Activated naive CD4-positive, alpha-beta T cell treated with anti-CD3 and anti-CD28 coated beads for 36 hours (primary cell): ENCODE results near the gene KNG1. TPM values are rescaled to one million over a fixed set of nuclear protein-coding genes. Genes with fewer than 3 reads are reported as not detected.

Experiments
- CTCF ChIA-PET: fragments of 350-600 bp; sonication (Branson Sonifier 250); formaldehyde crosslinking; loops from one replicate; lab custom pipeline; 2021; ENCODE audit warnings: antibody characterized with exemption; lab: Charles Lee
- DNase-seq: peaks from one replicate; pipeline ENCODE4 v3.0.0-alpha.2; 2020
- H3K27ac Mint-ChIP-seq: one replicate; pipeline ENCODE4 v1.8.0; 2021; ENCODE audit warnings: mild to moderate bottlenecking, mixed read lengths
- H3K27me3 Mint-ChIP-seq: one replicate; pipeline ENCODE4 v1.8.0; 2021; ENCODE audit warnings: low read depth, mixed read lengths
- H3K36me3 Mint-ChIP-seq: one replicate; pipeline ENCODE4 v1.8.0; 2021; ENCODE audit warnings: low read depth, mixed read lengths
- H3K4me1 Mint-ChIP-seq: one replicate; pipeline ENCODE4 v1.8.0; 2021; ENCODE audit warnings: low read depth, mixed read lengths
- H3K4me3 Mint-ChIP-seq: one replicate; pipeline ENCODE4 v1.8.0; 2021; ENCODE audit warnings: mild to moderate bottlenecking, moderate library complexity, mixed read lengths
- H3K9me3 Mint-ChIP-seq: one replicate; pipeline ENCODE4 v1.8.0; 2021; ENCODE audit warnings: mixed read lengths
- intact Hi-C: fragments of 100-400 bp; cut with micrococcal nuclease; formaldehyde crosslinking; loops from one replicate; pipeline ENCODE4 v1.15.1; 2023
- total RNA-seq, 2 experiments: library from RNA; stranded (reverse); gene quantifications; one replicate each; pipeline ENCODE4 v1.2.3, GENCODE V29; 2021

KNG1 gene
- total RNA-seq, 2 experiments from 2014 or later, result not detected

DNA sequence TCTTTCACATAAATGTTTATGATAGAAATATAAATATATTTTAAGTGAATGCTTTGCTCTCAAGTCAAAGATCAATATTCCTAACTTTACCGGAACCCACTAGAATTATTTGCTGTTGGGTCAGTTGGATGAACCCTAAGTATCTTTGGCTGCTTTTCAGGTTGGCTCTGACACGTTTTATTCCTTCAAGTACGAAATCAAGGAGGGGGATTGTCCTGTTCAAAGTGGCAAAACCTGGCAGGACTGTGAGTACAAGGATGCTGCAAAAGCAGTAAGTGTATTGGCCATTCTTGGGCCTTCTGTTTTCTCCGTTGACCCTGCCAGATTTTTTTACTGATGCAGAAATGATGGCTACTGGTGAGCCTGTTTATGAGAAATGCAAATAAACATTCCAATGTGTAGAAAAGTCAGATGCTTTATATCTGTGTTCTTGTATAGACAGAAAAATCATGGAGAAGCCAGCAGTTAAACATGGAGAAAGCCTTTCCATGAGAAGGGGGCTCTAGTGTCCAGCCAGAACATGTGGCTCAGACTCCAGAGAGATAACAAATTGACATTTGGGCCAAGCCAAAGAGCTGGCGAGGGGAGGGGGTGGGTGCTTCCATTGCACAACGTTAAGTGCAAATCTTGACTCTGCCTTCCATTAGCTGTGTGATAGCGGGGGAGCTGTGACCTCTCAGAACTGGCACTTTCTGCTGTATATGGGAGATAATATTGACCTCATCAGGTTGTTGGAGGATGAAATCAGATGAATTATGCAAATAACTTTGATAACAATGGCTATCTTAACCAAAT lies 3.0 kb downstream of the KNG1 start:
- Mint-ChIP-seq H3K4me3 (no peak overlapping the region), H3K27me3 (no peaks in the 10 kb centered on the region), H3K4me1 (no peaks in the 10 kb centered on the region), H3K36me3 (no peaks in the 10 kb centered on the region), H3K9me3 (no peaks in the 10 kb centered on the region), H3K27ac (no peak overlapping the region)
- intact Hi-C loops, result no loop called here
- DNase-seq, result no peak
- CTCF ChIA-PET, result no interaction called here

DNA sequence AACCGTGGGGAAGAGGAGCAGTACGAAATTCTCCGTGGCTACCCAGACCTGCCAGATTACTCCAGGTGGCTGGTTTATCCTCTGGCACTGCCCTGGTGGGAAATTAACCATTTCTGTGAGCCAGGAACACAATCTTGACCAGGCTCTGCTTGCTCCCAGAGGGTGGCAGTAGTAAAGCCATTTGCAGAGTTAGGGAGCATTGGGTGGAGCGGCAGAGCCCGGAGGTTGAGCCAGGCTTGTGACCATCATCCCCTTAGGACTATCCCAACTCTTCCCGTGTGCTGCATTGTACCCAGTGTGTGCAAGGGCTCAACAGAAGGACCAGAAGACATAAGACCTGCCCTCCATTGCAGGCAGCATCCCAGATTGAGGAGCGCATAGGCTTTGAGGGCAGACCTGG lies 5.3 kb downstream of the KNG1 start:
- Mint-ChIP-seq H3K9me3 (no peaks in the 10 kb centered on the region), H3K4me1 (no peaks in the 10 kb centered on the region), H3K27ac (no peak overlapping the region), H3K36me3 (no peaks in the 10 kb centered on the region), H3K27me3 (no peaks in the 10 kb centered on the region), H3K4me3 (no peak overlapping the region)
- intact Hi-C loops, result no loop called here
- peak; percentile 9 for DNase-seq
- CTCF ChIA-PET, result no interaction called here

DNA sequence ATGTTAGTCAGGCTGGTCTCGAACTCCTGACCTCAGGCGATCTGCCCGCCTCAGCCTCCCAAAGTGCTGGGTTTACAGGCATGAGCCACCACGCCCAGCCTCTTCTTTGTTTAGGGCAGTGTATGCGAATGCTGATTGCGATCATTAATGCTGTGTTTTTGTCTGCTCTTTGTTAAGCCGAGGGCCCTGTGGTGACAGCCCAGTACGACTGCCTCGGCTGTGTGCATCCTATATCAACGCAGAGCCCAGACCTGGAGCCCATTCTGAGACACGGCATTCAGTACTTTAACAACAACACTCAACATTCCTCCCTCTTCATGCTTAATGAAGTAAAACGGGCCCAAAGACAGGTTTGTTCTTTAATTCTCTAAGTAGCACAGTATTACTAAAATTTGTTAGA lies 7.8 kb downstream of the KNG1 start:
- H3K9me3 Mint-ChIP-seq, result no peaks in the 10 kb centered on the region
- H3K4me3 Mint-ChIP-seq, result no peak overlapping the region
- H3K4me1 Mint-ChIP-seq, result no peaks in the 10 kb centered on the region
- intact Hi-C loops, result no loop called here
- no peak for DNase-seq
- H3K27ac Mint-ChIP-seq, result no peak overlapping the region
- no peaks in the 10 kb centered on the region for H3K27me3 Mint-ChIP-seq
- CTCF ChIA-PET, result interaction anchor here (0.7 to 1.2 kb wide), 2 partner anchors 19 to 439 kb away, joined by 3 read pairs; no protein-coding TSS in a partner anchor
- H3K36me3 Mint-ChIP-seq, result no peaks in the 10 kb centered on the region

DNA sequence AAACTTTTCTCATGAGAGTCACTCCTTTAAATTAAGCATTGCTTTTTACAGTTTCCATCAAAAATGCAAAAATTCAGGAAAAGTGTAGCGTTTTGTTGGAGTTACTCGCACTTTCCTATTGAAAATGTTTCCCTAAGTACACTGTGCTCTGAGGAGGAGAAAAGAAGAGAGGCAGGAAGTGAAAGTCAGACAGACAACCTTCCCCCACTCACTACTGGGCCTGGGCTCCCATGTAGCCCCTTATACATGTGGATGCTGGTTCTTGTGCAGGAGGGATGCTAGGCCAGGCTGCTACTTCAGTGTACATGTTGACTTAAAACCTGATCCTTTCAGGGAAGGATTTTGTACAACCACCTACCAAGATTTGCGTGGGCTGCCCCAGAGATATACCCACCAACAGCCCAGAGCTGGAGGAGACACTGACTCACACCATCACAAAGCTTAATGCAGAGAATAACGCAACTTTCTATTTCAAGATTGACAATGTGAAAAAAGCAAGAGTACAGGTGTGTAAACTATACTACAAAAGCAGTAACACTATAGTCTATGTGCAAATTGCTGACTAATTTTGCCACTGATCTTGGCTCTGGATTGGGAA lies 15.1 kb downstream of the KNG1 start:
- Mint-ChIP-seq H3K4me1 (peaks cover 7% of the 10 kb centered on the region), H3K27ac (no peak overlapping the region), H3K4me3 (no peak overlapping the region), H3K9me3 (no peaks in the 10 kb centered on the region), H3K36me3 (no peaks in the 10 kb centered on the region), H3K27me3 (no peaks in the 10 kb centered on the region)
- CTCF ChIA-PET, result no interaction called here
- intact Hi-C loops, result no loop called here
- peak; percentile 31 for DNase-seq

DNA sequence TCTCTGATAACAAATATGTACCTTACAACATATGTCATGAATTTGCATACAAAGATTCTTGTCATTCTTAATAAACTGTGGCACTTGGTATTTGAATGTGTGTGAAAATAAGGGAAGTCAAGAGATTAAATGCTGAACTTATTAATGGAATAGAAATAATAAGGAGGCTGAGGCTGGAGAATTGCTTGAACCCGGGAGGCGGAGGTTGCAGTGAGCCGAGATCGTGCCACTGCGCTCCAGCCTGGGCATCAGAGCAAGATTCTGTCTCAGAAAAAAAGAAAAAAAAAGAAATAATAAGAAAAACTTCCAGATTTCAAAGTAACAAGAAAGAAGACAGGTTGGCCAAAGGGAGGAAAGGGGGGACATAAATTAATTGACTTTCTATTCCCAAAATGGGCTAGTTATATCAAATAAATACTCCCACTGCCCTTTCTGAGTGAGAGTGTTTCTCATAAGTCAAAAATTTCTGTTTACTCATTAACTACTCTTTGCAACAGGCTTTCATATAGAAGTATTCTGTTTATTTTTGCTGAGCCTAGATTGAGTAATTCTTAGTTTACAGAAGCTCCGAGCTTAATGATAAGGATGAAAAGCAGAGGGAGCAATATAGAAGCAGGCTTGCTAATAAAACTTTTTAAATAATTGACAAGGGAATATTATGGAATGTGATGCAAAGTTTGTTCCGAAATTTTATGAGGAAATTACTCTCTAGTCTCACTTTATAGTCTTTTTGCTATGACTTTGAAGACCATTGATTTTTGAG lies 25.6 kb downstream of the KNG1 start:
- DNase-seq, result no peak
- no peaks in the 10 kb centered on the region for H3K27me3 Mint-ChIP-seq
- CTCF ChIA-PET, result interaction anchor here (0.6 kb wide), 1 partner anchor 651 kb away, joined by 3 read pairs; no protein-coding TSS in a partner anchor
- H3K4me3 Mint-ChIP-seq, result no peak overlapping the region
- H3K9me3 Mint-ChIP-seq, result no peaks in the 10 kb centered on the region
- H3K36me3 Mint-ChIP-seq, result peaks cover 4% of the 10 kb centered on the region
- intact Hi-C loops, result no loop called here
- no peak overlapping the region for H3K27ac Mint-ChIP-seq
- H3K4me1 Mint-ChIP-seq, result peaks cover 3% of the 10 kb centered on the region

DNA sequence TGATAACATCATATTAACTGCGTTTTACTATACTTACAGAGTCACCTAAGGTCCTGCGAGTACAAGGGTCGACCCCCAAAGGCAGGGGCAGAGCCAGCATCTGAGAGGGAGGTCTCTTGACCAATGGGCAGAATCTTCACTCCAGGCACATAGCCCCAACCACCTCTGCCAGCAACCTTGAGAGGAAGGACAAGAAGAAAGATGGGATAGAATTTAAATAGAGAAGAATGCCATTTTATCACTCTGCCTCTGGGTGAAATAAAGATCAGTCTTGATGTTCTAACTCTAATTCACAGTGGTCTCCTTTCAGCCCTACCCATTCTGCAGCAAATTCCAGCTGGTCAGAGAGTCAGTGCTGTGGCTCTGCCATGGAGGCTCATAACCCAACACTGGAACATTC lies 26.5 kb downstream of the KNG1 start:
- no peak for DNase-seq
- CTCF ChIA-PET, result interaction anchor here (0.6 kb wide), 1 partner anchor 651 kb away, joined by 3 read pairs; no protein-coding TSS in a partner anchor
- intact Hi-C loops, result no loop called here
- no peak overlapping the region for H3K4me3 Mint-ChIP-seq
- H3K27me3 Mint-ChIP-seq, result no peaks in the 10 kb centered on the region
- peaks cover 4% of the 10 kb centered on the region for H3K36me3 Mint-ChIP-seq
- H3K27ac Mint-ChIP-seq, result no peak overlapping the region
- H3K4me1 Mint-ChIP-seq, result peaks cover 3% of the 10 kb centered on the region
- H3K9me3 Mint-ChIP-seq, result no peaks in the 10 kb centered on the region

DNA sequence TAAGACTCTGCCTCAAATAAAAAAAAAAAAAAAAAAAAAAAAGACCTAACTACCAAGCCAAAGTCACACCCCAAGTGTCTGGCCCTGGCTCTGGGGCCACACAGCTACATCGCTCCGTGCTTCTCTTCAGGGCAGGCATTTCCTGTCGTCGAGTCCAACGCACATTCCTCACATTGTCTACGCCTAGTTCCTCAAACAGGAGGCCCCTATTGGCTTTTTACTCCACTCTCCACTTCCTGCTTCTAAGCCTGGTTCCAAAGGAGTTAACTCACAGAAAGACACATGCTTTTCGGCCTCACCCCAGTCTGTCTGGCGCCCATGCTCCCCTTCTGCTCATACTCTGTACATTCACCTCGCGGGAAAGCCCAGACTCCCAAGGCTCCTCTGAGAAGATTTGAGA lies 28.8 kb downstream of the KNG1 start:
- Mint-ChIP-seq H3K27ac (peak overlapping the region; percentile 54), H3K36me3 (peaks cover 4% of the 10 kb centered on the region), H3K9me3 (no peaks in the 10 kb centered on the region), H3K4me3 (no peak overlapping the region), H3K27me3 (no peaks in the 10 kb centered on the region), H3K4me1 (peaks cover 3% of the 10 kb centered on the region)
- CTCF ChIA-PET, result no interaction called here
- peak; percentile 11 for DNase-seq
- intact Hi-C loops, result no loop called here

DNA sequence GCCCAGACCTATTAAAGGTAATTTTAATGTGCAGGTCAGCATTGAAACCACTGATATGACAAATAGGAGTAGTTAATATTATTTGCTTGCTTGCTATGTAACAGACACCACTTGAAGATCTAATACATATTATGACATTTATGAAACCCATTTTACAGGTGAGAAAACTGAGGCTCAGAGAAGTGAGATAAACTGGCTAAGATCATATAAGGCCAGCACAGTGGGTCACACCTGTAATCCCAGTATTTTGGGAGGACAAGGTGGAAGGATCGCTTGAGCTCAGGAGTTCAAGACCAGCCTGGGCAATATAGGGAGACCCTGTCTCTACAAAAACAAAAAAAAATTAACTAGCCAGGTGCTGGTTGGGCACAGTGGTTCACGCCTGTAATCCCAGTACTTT lies 33.2 kb downstream of the KNG1 start:
- Mint-ChIP-seq H3K4me1 (peaks cover 15% of the 10 kb centered on the region), H3K4me3 (no peak overlapping the region), H3K27me3 (no peaks in the 10 kb centered on the region), H3K9me3 (no peaks in the 10 kb centered on the region), H3K36me3 (no peaks in the 10 kb centered on the region), H3K27ac (no peak overlapping the region)
- CTCF ChIA-PET, result interaction anchor here (0.6 kb wide), 1 partner anchor 36 kb away, joined by 4 read pairs; no protein-coding TSS in a partner anchor
- intact Hi-C loops, result no loop called here
- no peak for DNase-seq

DNA sequence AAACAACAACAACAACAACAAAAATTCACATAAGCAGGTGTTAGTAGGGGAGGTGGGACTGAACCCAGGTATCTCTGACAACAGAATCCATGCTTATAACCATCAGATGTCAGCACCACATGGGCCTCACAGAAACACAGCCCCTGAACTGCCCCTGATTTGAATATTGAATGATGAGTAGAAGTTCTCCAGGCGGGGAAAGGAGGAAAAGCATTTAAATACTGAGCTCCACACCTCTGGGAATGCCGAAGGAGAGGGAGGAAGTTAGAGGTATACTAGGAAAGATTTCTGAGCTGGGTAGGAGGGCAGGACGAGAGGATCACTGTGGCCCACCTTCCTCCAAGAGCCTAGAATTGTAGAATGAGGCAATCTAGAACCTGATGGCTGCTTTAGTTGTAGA lies 34.3 kb downstream of the KNG1 start:
- Mint-ChIP-seq H3K36me3 (no peaks in the 10 kb centered on the region), H3K9me3 (no peaks in the 10 kb centered on the region), H3K27ac (no peak overlapping the region), H3K4me3 (no peak overlapping the region), H3K4me1 (peaks cover 12% of the 10 kb centered on the region), H3K27me3 (no peaks in the 10 kb centered on the region)
- CTCF ChIA-PET, result interaction anchor here (1.5 kb wide), 1 partner anchor 134 kb away, joined by 7 read pairs; no protein-coding TSS in a partner anchor
- no peak for DNase-seq
- intact Hi-C loops, result no loop called here

DNA sequence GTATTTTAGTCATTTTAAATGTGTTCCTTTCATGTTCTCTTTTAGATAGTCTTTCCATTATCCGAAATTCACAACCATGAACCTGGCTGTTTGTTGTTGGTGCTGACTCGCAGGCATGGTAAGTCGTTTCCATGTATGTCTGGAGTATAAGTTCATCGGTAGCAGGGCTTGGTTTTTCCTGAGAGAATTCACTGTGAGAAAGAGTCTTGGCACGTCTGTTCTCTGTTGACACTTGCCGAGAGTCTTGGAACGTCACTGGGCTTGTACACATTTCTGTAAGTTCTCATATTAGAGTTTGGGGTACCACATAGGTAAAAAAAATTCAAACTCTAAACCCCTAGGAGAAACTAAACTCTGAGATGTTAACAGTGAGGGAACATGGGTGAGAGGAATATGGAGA lies 36.8 kb downstream of the KNG1 start:
- H3K4me1 Mint-ChIP-seq, result peaks cover 12% of the 10 kb centered on the region
- H3K27me3 Mint-ChIP-seq, result no peaks in the 10 kb centered on the region
- no peak overlapping the region for H3K27ac Mint-ChIP-seq
- H3K9me3 Mint-ChIP-seq, result no peaks in the 10 kb centered on the region
- intact Hi-C loops, result no loop called here
- CTCF ChIA-PET, result interaction anchor here (1.5 kb wide), 1 partner anchor 137 kb away, joined by 5 read pairs; no protein-coding TSS in a partner anchor
- no peak for DNase-seq
- H3K36me3 Mint-ChIP-seq, result no peaks in the 10 kb centered on the region
- H3K4me3 Mint-ChIP-seq, result no peak overlapping the region

DNA sequence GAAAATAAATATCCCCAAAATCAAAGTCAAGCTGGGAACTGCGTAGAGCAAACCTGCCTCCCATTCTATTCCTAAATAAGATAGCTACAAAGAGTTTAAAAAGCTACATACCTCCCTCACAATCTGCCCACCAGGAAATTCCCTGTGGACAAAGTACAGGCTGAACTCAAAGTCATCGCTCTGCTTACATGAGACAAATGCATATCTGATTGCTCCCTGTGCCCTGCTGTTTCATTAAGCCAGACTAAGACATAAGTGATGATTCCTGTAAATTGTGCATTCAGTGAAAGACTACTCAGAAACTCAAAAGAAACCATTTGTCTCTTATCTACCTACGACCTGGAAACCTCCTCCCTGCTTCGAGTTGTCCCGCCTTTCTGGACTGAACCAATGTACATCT lies 37.7 kb downstream of the KNG1 start:
- Mint-ChIP-seq H3K36me3 (no peaks in the 10 kb centered on the region), H3K27me3 (no peaks in the 10 kb centered on the region), H3K9me3 (no peaks in the 10 kb centered on the region), H3K27ac (no peak overlapping the region), H3K4me3 (no peak overlapping the region), H3K4me1 (peaks cover 12% of the 10 kb centered on the region)
- CTCF ChIA-PET, result interaction anchor here (0.6 to 1.5 kb wide), 2 partner anchors 138 to 463 kb away, joined by 3 to 5 read pairs; no protein-coding TSS in a partner anchor
- DNase-seq, result no peak
- intact Hi-C loops, result no loop called here

DNA sequence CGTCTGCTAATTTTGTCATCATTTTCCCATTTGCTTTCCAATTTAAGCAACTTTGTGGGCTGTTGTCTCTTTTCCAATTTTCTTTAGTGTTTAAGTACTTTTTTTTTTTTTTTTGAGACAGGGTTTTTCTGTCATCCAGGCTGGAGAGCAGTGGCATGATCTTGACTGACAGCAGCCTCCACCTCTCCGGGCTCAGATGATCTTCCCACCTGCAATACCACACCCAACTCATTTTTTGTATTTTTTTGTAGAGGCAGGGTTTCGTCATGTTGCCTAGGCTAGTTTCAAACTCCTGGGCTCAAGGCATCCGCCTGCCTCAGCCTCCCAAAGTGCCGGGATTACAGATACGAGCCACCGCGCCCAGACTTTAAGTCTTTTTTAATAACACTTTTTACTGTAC lies 40.1 kb downstream of the KNG1 start:
- intact Hi-C loops, result no loop called here
- no peak for DNase-seq
- Mint-ChIP-seq H3K4me1 (peaks cover 18% of the 10 kb centered on the region), H3K27me3 (no peaks in the 10 kb centered on the region), H3K4me3 (no peak overlapping the region), H3K36me3 (no peaks in the 10 kb centered on the region), H3K27ac (no peak overlapping the region), H3K9me3 (no peaks in the 10 kb centered on the region)
- CTCF ChIA-PET, result no interaction called here
